GM18867 (cell line): ENCODE measurements around the gene GNAZ.

Source experiments
- ATAC-seq: cut with Tn5 transposase; IDR thresholded peaks from one replicate; pipeline ENCODE4 v1.9.1; 2021; ENCODE audit warnings: mild to moderate bottlenecking, moderate library complexity; ENCODE audit not compliant: unreplicated experiment

The GNAZ gene

DNA sequence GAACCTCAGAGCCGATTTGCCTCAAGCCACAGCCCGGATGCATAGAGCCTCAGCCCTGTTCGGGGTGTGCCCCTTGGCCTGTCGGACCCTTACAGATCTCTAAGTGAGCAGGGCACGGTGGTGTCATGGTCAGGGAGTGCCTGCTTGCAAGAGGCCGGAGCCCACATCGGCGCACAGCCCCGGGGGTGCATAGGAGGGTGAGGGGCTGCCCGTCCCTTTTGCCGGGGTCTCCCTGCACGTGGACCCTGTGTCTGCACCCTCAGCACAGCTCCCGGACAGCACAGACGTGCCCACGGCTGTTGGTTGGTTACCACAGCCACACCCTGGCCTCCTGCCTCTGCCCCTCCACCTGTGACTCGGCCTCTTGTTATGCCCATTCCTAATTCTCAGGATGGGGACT lies 81.5 kb downstream of the GNAZ start:
- no peak for ATAC-seq

DNA sequence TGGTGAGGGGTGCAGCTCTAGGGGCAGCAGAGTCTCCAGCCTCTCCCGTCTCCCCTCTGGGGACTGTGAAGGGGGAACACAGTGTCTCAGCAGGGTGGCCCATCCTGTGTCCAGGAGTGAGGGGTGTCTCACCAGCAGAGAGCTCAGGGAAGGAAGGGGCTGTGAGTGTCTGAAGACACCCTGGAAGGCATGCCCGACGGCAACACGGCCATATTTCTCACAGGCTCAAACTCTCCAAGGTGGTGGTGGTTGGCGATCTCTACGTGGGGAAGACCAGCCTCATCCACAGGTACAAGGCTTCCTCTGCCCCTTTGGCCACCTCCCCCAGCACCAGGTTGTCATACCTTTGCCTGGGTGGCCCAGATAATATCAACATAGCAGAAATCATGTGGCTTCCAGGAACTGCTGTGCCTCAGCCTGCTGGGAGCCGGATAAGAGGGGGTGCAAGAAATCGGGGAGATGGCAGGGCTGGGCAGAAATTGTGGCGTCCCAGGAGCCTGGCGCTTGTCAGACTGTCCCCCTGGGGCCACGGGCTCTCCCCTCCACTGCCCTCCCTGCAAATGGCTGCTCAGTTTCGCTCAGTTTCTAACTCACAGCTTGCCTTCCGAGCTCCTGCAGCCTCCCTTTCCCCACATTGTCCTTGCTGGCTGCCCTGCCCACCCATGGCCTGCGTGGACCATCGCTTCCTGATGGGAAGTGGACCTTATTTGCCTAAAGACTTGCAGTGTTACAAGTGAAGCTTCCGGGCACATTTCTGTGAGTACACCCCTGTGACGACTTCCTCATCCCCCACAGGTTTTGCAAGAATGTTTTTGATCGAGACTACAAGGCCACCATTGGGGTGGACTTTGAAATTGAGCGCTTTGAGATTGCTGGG lies 82.2 kb downstream of the GNAZ start:
- no peak for ATAC-seq

- no peak for ATAC-seq
Observed at GRCh38 chr22:23153994-23154393, 83.7 kb downstream of the GNAZ start.

- ATAC-seq = no peak
Observed at GRCh38 chr22:23154461-23154860, 84.1 kb downstream of the GNAZ start.

- no peak for ATAC-seq
Observed at GRCh38 chr22:23155143-23155542, 84.8 kb downstream of the GNAZ start.

- ATAC-seq = no peak
Observed at GRCh38 chr22:23155831-23156230, 85.5 kb downstream of the GNAZ start.

DNA sequence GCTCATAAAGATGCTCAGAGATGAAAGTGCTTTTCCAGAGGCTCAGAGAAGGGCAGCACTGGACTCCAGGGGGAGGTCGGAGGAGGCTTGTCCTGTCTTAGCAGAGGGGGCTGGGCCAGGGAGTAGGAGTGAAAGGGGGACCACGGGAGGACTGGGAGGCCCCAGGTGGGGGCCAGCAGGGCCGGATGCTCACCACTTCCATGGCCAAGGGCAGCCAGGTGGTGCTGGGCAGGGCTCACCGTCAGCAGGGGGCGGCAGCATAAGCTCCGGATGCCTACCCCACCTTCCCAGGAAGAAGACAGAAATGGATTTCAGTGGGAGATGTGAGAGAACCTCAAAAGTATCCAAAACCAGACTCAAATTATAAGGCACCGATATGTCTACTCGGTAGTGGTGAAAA lies 86.0 kb downstream of the GNAZ start:
- no peak for ATAC-seq

DNA sequence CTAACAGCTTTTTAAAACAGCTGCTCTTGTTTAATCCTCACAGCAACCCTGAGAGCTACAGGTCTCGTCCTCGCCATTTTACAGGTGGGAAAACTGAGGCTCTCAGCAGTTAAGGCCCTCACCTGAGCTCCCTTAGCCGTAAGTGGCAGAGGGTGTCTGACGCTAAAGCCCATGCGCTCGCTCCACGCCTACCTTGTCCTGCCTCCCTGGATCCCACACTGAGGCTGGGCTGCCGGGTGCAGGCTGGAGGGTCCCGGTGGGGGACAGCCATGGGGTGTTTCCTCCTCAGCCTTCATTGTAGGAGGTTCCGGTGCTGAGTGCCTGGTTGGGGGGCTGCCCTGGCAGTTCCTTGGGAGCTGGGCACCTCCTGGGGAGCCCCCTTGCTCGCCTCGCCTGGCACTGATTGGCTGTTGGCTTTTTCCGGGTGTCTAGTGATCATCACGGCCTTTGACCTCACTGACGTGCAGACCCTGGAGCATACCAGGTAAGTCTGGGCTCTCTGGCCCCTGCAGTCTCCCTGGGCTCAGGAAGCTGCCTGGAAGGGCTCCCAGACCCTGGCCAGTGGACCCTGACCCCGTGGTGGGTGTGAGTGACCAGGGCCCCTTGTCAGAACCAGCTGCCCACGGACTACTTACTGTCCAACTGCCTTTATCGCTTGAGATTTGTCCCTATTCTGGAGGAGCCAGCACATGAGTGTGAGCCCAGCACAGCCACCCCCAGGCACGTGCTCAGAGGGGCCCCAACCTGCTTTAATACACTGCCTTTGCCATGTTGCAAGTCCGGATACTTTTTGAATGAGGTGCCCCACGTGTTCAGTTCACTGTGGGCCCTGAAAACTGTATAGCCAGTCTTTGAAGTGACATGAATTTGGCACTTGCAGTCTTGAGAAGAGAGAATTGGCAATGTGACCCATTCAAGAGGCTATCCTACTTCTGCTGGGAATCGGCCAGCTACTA lies 87.5 kb downstream of the GNAZ start:
- ATAC-seq = no peak

DNA sequence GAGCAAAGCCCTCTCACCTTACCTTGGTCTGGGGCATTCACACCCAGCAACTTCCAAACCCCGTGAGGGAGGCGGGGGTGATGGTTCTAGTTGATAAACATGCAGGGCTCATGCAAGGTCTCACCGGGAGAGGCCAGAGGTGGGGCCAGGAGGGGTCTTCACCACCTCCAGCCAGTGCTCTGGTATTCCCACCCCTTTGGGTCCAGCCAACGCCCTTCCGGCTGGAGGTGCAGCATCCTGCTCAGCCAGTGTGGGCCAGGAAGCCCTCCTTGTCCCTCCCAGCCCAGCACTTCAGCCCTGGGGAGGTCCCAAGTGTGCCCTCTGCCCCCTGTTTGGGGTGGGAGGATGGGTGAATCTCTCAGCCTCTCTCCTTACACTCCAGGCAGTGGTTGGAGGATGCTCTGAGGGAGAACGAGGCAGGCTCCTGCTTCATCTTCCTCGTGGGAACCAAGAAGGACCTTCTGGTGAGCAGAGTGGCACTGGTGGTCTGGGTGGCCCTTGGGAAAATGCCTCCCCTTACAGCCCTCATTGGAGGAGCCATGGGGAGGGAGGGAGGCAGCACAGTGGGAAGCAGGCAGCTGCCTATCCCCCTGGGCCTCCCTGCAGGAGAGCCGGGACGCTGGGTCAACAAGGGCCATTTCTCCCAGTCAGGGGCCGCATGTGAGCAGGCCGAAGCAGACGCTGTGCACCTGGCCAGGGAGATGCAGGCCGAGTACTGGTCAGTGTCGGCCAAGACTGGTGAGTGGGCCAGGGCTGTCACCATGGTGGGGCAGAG lies 88.4 kb downstream of the GNAZ start:
- ATAC-seq = no peak

GRCh38 chr22:23159291-23159630 lies 88.9 kb downstream of the GNAZ start:
- no peak for ATAC-seq

GRCh38 chr22:23161029-23161428 lies 90.7 kb downstream of the GNAZ start:
- no peak for ATAC-seq

GRCh38 chr22:23161574-23161973 lies 91.3 kb downstream of the GNAZ start:
- no peak for ATAC-seq

DNA sequence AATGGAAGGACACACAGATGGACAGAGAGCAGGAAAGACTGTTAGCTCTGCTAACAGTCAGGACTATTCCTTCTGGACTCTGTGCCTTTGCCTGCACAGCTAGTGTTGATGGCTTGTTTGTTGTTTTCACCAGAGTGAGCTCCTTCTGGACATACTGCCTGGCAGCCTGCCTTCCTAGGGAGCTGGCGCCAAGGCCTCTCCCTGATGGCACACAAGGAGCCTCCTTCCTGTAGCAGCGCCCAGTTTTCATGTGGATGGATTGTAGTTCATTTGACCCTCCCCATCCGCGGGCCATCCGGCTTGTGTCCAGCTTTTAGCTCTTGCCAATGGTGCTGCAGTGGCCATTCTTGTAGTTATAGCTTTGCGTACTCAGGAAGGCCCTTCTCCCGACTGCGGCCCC lies 93.3 kb downstream of the GNAZ start:
- no peak for ATAC-seq

DNA sequence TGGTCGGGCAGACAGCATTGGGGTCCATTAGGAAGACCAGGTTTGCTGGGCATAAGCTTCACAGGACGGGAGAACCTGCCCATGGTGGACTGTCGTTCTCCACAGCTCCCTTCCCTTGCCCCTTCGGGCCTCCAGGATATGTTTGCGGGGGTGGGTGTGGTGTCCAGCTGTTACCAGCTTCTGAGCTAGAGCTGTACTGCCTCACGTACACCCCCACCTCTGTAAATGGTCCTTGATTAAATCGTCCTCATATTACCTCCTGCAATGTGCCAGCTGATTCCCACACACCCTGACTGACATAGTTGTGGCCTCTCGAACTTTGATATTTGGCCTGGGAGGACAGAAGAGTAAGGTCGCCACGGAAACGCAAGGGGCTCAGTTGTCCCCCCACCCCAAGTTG lies 93.8 kb downstream of the GNAZ start:
- no peak for ATAC-seq

DNA sequence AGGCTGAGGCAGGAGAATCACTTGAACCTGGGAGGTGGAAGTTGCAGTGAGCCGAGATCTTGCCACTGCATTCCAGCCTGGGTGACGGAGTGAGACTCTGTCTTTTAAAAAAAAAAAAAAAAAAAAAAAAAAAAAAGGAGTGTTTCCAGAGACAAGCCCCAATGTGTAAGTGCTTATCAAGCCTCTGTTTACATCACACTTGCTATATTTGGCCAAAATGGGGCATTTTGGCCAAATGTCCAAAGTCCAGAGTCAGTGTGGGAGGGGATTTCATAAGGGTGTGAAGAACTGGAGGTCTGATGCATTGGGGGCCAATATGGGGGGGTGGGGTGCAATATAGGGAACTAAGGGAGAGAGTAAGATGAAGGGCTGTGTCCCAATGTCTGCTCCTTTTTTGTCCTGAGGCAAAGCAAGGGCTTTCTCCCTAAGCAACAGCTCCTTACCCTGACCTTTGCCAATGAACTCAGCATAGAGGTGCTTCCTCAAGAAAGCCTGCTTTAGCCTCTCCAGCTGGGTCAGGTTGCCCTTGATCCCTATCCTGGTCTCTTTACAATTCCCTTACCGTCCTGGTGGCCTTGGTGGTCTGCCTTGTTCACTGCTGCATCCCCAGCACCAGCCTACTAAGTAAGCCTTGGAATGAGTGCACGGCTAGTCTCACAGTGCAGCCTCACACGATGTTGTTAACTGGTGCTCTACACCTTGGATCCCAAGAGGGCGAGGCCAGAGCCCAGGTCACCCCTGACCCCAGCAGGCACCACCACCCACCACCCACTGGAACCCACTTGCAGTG lies 95.9 kb downstream of the GNAZ start:
- no peak for ATAC-seq

- ATAC-seq = no peak
Observed at GRCh38 chr22:23166841-23167616, 96.7 kb downstream of the GNAZ start.

DNA sequence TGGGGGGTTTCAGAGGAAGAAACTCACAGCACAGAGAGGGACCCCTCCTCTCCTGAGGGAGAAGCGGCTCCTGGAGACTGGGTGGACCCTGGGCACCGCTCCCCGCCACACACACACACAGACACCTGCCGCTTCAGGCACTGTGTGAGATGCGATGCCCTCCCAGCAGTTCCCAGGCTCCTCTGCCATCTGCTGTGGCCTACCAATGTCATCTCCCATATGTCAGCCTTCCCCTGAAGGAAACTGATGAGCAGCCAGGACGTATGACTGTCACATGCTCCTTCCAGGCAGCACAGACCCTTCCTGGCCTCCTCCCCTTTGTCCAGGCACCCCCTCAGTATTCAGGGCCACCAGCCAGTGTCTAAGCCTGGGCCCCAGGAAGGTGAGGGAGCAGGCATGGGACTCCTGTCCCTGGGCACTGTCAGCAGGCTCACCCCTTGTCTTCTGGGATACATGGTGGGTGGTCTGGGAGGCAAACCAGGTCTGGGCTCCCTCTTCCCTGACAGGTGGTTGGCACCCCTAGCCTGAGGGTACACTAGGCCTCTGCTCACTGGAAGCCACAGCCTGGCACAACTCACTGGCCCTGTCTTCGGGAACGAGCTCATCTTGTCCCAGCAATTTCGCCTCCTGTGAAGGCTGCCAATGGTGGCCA lies 98.2 kb downstream of the GNAZ start:
- no peak for ATAC-seq

GRCh38 chr22:23169043-23169406 lies 98.7 kb downstream of the GNAZ start:
- no peak for ATAC-seq
